IMR-90 (cell line): ENCODE results near the gene SNTG2. TPM values are rescaled to one million over a fixed set of nuclear protein-coding genes. Genes with fewer than 3 reads are reported as not detected.

Experiments
- ATAC-seq: fragments of 200-7000 bp; cut with Tn5 transposase; 2 replicates; pipeline ENCODE4 v1.9.1; 2020; ENCODE audit warnings: low read depth, mild to moderate bottlenecking, moderate library complexity
- BruUV-seq: library from RNA; stranded (reverse); fragments of 400-500 nt; replicated peaks from 2 replicates; lab custom pipeline; 2021; lab: Mats Ljungman, UMichigan
- CTCF ChIA-PET: fragments of 300-600 bp; formaldehyde crosslinking; extraction: SDS; loops from one replicate; lab custom pipeline; 2021; ENCODE audit warnings: antibody characterized with exemption; lab: Yijun Ruan, JAX
- POLR2A ChIA-PET: fragments of 300-600 bp; sonication (Branson Sonifier 250); formaldehyde crosslinking; loops from one replicate; lab custom pipeline; 2022; ENCODE audit warnings: antibody characterized with exemption; ENCODE audit not compliant: unreplicated experiment; lab: Charles Lee
- DNase-seq: peaks from one replicate; pipeline ENCODE4 v3.0.0; 2013
- H2AFZ ChIP-seq: replicated peaks from 2 replicates; pipeline ENCODE3; 2013; ENCODE audit warnings: low read length, mild to moderate bottlenecking; ENCODE audit not compliant: poor library complexity
- H2AK5ac ChIP-seq: 2 replicates; pipeline ENCODE4 v1.6.1; 2013; ENCODE audit warnings: low read depth, low read length, inconsistent platforms
- H2AK9ac ChIP-seq: replicated peaks from 2 replicates; pipeline ENCODE3; 2013; ENCODE audit warnings: mild to moderate bottlenecking, low read depth, low read length, moderate library complexity; ENCODE audit not compliant: poor library complexity
- H2BK120ac ChIP-seq: 2 replicates; pipeline ENCODE4 v1.6.1; 2013; ENCODE audit warnings: low read depth, low read length, inconsistent platforms
- H2BK15ac ChIP-seq: 3 replicates; pipeline ENCODE4 v1.6.1; 2013; ENCODE audit warnings: low read depth, low read length, inconsistent platforms
- H2BK20ac ChIP-seq: 2 replicates; pipeline ENCODE4 v1.6.1; 2013; ENCODE audit warnings: low read depth, mild to moderate bottlenecking, inconsistent platforms, low read length, moderate library complexity
- H2BK5ac ChIP-seq: 2 replicates; pipeline ENCODE4 v1.6.1; 2013; ENCODE audit warnings: mild to moderate bottlenecking, low read depth, low read length, inconsistent platforms; ENCODE audit not compliant: poor library complexity, severe bottlenecking
- H3K14ac ChIP-seq: replicated peaks from 2 replicates; pipeline ENCODE4 v1.6.1; 2013; ENCODE audit warnings: low read depth, low read length, inconsistent platforms
- H3K18ac ChIP-seq: 2 replicates; pipeline ENCODE4 v1.6.1; 2013; ENCODE audit warnings: low read depth, low read length, control low read depth
- H3K23ac ChIP-seq: 2 replicates; pipeline ENCODE4 v1.6.1; 2013; ENCODE audit warnings: low read depth, low read length, inconsistent platforms
- H3K27ac ChIP-seq: 2 replicates; pipeline ENCODE4 v1.5.1; 2013; ENCODE audit warnings: mild to moderate bottlenecking, control low read depth, low read length; ENCODE audit not compliant: insufficient read depth
- H3K27me3 ChIP-seq: 2 replicates; pipeline ENCODE4 v1.6.1; 2013; ENCODE audit warnings: low read length; ENCODE audit not compliant: control insufficient read depth, insufficient read depth
- H3K36me3 ChIP-seq: 2 replicates; pipeline ENCODE4 v1.6.1; 2013; ENCODE audit warnings: low read length, mixed read lengths; ENCODE audit not compliant: control insufficient read depth, insufficient read depth
- H3K4ac ChIP-seq: 2 replicates; pipeline ENCODE4 v1.6.1; 2013; ENCODE audit warnings: low read depth, low read length, inconsistent platforms
- H3K4me1 ChIP-seq: 2 replicates; pipeline ENCODE4 v1.6.1; 2013; ENCODE audit warnings: low read length, mixed read lengths; ENCODE audit not compliant: control insufficient read depth, insufficient read depth
- H3K4me2 ChIP-seq: 2 replicates; pipeline ENCODE4 v1.6.1; 2013; ENCODE audit warnings: low read depth, mild to moderate bottlenecking, control low read depth, low read length, moderate library complexity
- H3K4me3 ChIP-seq: 2 replicates; pipeline ENCODE4 v1.5.1; 2013; ENCODE audit warnings: low read depth, mild to moderate bottlenecking, control low read depth, low read length, moderate library complexity; ENCODE audit not compliant: insufficient read depth
- H3K56ac ChIP-seq: 2 replicates; pipeline ENCODE4 v1.6.1; 2013; ENCODE audit warnings: low read length, inconsistent platforms; ENCODE audit not compliant: insufficient read depth; ENCODE audit errors: extremely low read depth
- H3K79me1 ChIP-seq, 2 experiments: 2 replicates each; pipeline ENCODE4 v1.6.1; 2013; ENCODE audit warnings: low read length in 2 of 2, inconsistent platforms in 1 of 2, low read depth in 1 of 2
- H3K9ac ChIP-seq: 2 replicates; pipeline ENCODE4 v1.6.1; 2013; ENCODE audit warnings: low read depth, low read length, control low read depth
- H3K9me1 ChIP-seq: 2 replicates; pipeline ENCODE4 v1.6.1; 2013; ENCODE audit warnings: low read length, inconsistent platforms; ENCODE audit not compliant: insufficient read depth
- H3K9me3 ChIP-seq: 2 replicates; pipeline ENCODE4 v1.6.1; 2013; ENCODE audit warnings: low read length; ENCODE audit not compliant: control insufficient read depth, insufficient read depth
- H4K20me1 ChIP-seq: 2 replicates; pipeline ENCODE4 v1.6.1; 2013; ENCODE audit warnings: low read length, inconsistent platforms; ENCODE audit not compliant: insufficient read depth
- H4K5ac ChIP-seq: 2 replicates; pipeline ENCODE4 v1.6.1; 2013; ENCODE audit warnings: mild to moderate bottlenecking, low read depth, low read length, control low read depth
- H4K8ac ChIP-seq, 2 experiments: 2 replicates each; pipeline ENCODE4 v1.6.1; 2013; ENCODE audit warnings: low read depth in 2 of 2, low read length in 2 of 2, control low read depth in 1 of 2, inconsistent platforms in 1 of 2
- H4K91ac ChIP-seq: 2 replicates; pipeline ENCODE4 v1.6.1; 2013; ENCODE audit warnings: low read depth, low read length, inconsistent platforms; ENCODE audit not compliant: insufficient read depth
- FOS ChIP-seq: fragments of 150-350 bp; IDR thresholded peaks from 2 replicates; pipeline ENCODE4 v1.6.1; 2016; ENCODE audit warnings: low read depth, low read length
- MAZ ChIP-seq: IDR thresholded peaks from 2 replicates; pipeline ENCODE4 v1.6.1; 2012; ENCODE audit warnings: low read depth, mild to moderate bottlenecking, low read length, improper control_type of control experiment, moderate library complexity, borderline replicate concordance
- MXI1 ChIP-seq: IDR thresholded peaks from 2 replicates; pipeline ENCODE4 v1.6.1; 2012; ENCODE audit warnings: low read depth, mild to moderate bottlenecking, low read length, moderate library complexity, borderline replicate concordance
- NFE2L2 ChIP-seq: fragments of 150-350 bp; IDR thresholded peaks from 2 replicates; pipeline ENCODE4 v1.6.1; 2016; ENCODE audit warnings: low read depth, mild to moderate bottlenecking, low read length
- POLR2A ChIP-seq: IDR thresholded peaks from 2 replicates; pipeline ENCODE4 v1.6.1; 2012; ENCODE audit warnings: mild to moderate bottlenecking, low read depth, low read length
- RAD21 ChIP-seq: IDR thresholded peaks from 2 replicates; pipeline ENCODE4 v1.6.1; 2012; ENCODE audit warnings: low read length, improper control_type of control experiment
- RFX5 ChIP-seq: IDR thresholded peaks from 2 replicates; pipeline ENCODE4 v1.8.0; 2012; ENCODE audit warnings: low read depth, mild to moderate bottlenecking, low read length, moderate library complexity
- SMC3 ChIP-seq: fragments of 150-350 bp; IDR thresholded peaks from 2 replicates; pipeline ENCODE4 v1.6.1; 2016; ENCODE audit warnings: low read depth, mild to moderate bottlenecking, antibody characterized with exemption, low read length, moderate library complexity
- WGBS, 2 experiments: methylation state at CpG; one replicate each; pipeline versions ENCODE4 v1.1.5 to v1.1.7; 2013; ENCODE audit warnings: missing lambda C conversion rate in 2 of 2; ENCODE audit not compliant: insufficient read length in 1 of 2; ENCODE audit errors: extremely low coverage in 2 of 2; 5-methylcytosine and 5-hydroxymethylcytosine counted together
- dilution Hi-C: fragments of 300-500 bp; cut with HindIII; formaldehyde crosslinking; loops from one replicate; pipeline ENCODE4 v1.14.3; 2018; ENCODE audit warnings: low sequenced_read_pairs; ENCODE audit not compliant: unreplicated experiment
- in situ Hi-C: fragments of 300-500 bp; cut with MboI; formaldehyde crosslinking; loops from 3 replicates; pipeline ENCODE4 v1.14.3; 2019; ENCODE audit warnings: low sequenced_read_pairs, inconsistent platforms, mixed read lengths
- intact Hi-C: fragments of 100-400 bp; cut with micrococcal nuclease; formaldehyde crosslinking; loops from 2 replicates; pipeline ENCODE4 v1.10.0; 2022
- polyA plus RNA-seq, 3 experiments: library from polyadenylated mRNA; depleted of rRNA; stranded (reverse); fragments of >200 nt; gene quantifications; 2 replicates each; pipeline ENCODE4 v1.2.3, GENCODE V29; 2012; ENCODE audit warnings: low replicate concordance in 1 of 3
- total RNA-seq: library from RNA; depleted of rRNA; stranded (reverse); fragments of >200 nt; gene quantifications from 2 replicates; pipeline ENCODE4 v1.2.3, GENCODE V29; 2012
- TF ChIP-seq, protein P1 (sequence below): fragments of 150-350 bp; IDR thresholded peaks from 2 replicates; pipeline ENCODE4 v1.6.1; 2017; ENCODE audit warnings: mild to moderate bottlenecking, antibody characterized with exemption, low read length, low read depth

Gene SNTG2
- total and polyA plus RNA-seq, 2 of the 4 experiments (the other 2 are of a cell fraction): under 0.01 to 0.17 TPM

- Histone ChIP-seq H3K4me1 (no peaks in the 10 kb centered on the region), H3K79me1 (no peaks in the 10 kb centered on the region), H3K27ac (no peak overlapping the region), H3K18ac (no peak overlapping the region), H3K4me3 (no peak overlapping the region), H2AFZ (peak overlapping the region; percentile 11), H4K20me1 (no peaks in the 10 kb centered on the region), H2BK120ac (no peak overlapping the region), H3K23ac (no peak overlapping the region), H2BK5ac (no peak overlapping the region), H3K9me1 (no peaks in the 10 kb centered on the region), H2BK20ac (no peak overlapping the region), H3K36me3 (no peaks in the 10 kb centered on the region), H3K4ac (no peak overlapping the region), H2AK9ac (no peak overlapping the region), H3K27me3 (no peaks in the 10 kb centered on the region), H3K9me3 (peaks cover 35% of the 10 kb centered on the region), H3K4me2 (no peak overlapping the region), H3K14ac (no peak overlapping the region), H2AK5ac (no peak overlapping the region), H3K9ac (no peak overlapping the region), H4K5ac (no peak overlapping the region), H4K8ac (no peak overlapping the region), H2BK15ac (no peak overlapping the region), H3K56ac (no peak overlapping the region), H4K91ac (no peak overlapping the region)
- DNase-seq (no peak), ATAC-seq (no peak)
- in situ Hi-C loops: no loop called here
- ChIA-PET CTCF (no interaction called here), POLR2A (no interaction called here)
- TF ChIP-seq FOS (no peak), MXI1 (no peak), POLR2A (no peak), MAZ (no peak), SMC3 (no peak), RFX5 (no peak), NFE2L2 (no peak), RAD21 (no peak)
- TF ChIP-seq, protein P1, sequence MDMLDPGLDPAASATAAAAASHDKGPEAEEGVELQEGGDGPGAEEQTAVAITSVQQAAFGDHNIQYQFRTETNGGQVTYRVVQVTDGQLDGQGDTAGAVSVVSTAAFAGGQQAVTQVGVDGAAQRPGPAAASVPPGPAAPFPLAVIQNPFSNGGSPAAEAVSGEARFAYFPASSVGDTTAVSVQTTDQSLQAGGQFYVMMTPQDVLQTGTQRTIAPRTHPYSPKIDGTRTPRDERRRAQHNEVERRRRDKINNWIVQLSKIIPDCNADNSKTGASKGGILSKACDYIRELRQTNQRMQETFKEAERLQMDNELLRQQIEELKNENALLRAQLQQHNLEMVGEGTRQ: no peak
- BruUV-seq: no TSS peak
- intact Hi-C loops: no loop called here
- WGBS, 2 experiments: no CpG with 5 or more reads among the region's 8 CpGs
- dilution Hi-C loops: no loop called here
Observed at GRCh38 chr2:1162246-1162645, 211.6 kb downstream of the SNTG2 start.
